DMS79 (cell line): ENCODE data around the gene THOC7.

Experiments used
- DNase-seq: peaks from one replicate; lab custom pipeline; 2025; lab: John Stamatoyannopoulos, UW

THOC7 gene

DNA sequence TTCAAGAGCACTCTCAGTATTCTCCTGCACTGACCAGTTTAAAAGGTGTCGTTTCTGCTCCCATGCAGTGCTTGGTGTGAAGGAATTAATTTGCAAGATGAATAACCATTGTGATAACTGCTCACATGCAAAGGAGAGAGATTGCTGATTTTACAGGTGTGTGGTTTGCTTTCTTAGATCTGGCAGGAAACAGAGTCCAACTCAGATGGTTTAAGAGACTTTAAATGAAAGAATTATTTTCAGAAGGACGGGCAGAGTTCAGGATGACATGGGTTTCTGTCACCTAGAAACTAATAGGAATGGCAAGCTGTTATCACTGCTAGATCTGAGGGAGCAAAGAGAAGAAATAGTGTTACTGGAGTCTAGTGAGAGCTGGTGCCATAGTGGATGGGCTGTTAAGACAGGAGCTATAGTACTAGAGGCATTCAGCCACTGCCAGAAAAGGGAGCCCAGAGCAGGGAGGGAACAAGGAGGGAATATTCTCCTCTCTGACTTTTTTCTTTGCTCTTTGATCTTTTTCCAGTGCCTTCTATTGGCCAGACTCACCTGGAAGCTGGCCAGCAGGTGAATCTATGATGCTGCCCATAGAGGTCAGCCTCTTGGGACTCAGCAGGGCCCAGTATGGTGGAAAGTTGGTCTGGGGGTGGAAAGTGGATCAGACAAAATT is 14.9 kb upstream of the THOC7 start:
- no peak for DNase-seq

GRCh38 chr3:63877737-63878393 is 14.3 kb upstream of the THOC7 start:
- DNase-seq: no peak

DNA sequence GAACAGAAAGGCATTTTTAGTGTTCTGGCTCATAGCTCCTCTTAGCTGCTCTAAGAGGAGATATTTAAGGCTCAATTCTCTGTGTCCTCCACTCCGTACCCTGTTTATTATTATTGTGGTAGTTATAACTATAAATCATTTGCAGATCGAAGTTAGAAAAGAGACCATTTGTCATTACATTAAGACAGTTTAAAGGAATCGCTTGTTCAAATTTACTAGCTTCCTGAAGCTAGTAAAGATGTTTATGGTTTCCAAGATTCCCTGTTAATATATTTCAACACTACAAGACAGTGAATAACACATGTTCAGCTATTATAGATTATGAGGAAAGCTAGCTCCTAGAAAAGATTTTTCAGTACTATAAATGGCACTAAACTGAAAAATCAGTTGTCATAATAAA is 12.7 kb upstream of the THOC7 start:
- no peak for DNase-seq

- DNase-seq: peak; percentile 11
These were observed 11.9 kb upstream of the THOC7 start for GRCh38 chr3:63875510-63875909.

DNA sequence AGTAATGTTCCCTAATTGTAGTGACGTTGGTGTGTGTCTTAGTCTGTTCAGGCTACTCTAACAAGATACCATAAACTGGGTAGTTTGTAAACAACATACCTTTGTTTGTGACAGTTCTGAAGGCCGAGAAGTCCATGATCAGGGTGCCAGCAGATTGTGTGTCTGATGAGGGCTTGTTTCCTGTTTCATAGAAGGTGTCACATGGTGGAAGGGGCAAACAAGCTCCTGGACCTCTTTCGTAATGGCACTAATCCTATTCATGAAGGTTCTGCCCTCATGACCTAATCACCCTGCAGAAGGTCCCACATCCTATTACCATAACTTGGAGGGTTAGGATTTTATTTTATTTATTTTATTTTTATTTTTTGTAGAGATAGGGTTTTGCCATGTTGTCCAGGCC is 11.2 kb upstream of the THOC7 start:
- no peak for DNase-seq

DNA sequence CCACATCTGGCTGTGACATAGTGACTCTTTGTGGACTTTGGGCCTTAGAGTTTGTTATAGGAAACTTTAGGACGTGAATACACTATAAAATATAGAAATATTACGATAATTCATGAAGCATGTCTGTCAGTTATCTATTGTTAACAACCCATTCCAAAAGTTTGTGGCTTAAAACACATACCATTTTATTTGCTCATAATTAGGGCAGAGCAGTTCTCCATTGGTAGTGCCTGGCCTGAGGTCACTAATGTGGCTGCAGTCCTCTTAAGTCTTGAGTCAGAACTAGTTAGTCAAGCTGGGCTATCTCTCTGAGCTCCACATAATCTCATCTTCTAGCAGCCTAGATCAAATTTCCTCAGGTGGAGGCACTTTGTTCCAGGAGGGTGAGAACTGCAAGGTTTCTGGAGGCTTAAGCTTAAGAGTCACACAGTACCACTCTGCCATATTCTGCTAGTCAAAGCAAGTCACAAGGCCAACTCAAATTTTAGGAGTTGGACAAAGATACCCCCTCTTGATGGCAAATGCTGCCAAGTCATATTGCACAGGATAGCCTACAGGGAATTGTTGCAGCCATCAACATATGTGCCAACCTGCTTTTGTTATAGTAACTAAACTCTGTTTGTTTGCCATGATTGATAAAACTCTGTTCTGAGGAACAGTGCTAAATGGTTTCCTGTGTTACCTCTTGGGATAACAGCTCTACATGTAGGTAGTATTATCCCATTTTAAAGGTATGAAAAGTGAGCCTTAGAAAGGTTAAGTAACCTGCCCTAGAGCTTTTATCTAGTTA is 8.7 kb upstream of the THOC7 start:
- no peak for DNase-seq

DNA sequence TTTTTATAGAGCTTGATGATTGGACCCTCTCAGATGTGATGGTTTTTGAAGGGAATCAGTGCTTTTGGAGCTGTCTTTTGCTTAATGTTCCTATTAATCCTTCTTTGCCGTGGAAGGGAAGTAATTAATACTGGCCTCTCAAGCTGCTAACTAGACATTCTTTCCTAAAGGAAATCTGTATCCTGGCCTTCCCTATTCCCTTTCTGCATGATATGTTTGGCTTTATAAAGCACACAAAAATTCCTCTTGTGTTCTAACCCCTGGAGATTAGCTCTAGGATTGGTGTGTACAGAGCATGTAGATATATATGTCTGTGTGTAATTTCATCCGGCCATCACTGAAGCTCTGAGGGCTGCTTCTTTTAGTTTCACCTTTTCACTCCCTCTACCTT is 7.0 kb upstream of the THOC7 start:
- DNase-seq: no peak

DNA sequence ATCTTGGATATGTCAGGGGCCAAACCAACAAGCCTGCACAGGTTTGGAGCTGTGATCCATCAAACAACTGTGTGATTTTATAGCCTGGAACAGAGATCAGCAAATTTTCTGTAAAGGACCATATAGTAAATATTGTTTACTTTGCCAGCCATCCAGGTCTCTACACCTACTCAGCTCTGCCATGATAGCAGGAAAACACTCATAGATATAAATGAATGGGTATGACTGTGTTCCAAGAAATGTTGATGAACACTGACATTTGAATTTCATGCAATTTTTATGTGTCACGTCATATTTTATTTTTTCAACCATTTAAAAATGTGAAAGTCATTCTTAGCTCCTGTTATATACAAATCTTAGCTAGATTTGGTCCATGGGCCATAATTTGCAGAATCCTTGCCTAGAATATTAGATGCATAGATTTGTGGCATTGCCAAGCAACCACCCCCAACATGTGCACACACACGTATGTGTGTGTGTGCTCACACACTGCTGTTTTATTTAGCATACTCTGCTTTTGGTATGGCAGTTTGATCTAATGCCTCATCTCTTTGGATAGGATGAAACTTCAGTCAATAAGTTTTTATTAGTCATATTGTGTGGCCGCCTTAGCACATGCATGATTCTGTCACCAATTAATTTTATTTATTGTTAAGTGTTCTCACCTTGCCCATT is 6.5 kb upstream of the THOC7 start:
- no peak for DNase-seq

- no peak for DNase-seq
These were observed 3.6 kb upstream of the THOC7 start for GRCh38 chr3:63867225-63867624.

- no peak for DNase-seq
These were observed 1.3 kb upstream of the THOC7 start for GRCh38 chr3:63864965-63865327.

- DNase-seq: no peak
These were observed 681 bp upstream of the THOC7 start for GRCh38 chr3:63864008-63864964.

DNA sequence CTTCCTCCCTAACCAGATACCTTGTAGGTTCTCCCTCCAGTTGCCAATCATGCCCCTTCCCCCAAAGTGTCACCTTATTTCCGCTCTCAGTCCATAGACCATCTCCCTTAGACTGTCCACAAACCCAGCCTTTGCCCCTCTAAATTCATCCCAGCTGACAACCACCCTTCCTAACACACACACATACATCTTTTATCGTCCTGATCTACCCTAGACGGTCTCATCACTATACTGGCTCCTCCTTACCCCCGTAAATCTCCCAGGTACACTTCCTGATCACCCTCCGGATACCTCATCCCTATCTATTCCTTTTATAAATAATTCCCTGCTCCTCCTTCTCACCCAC is 828 bp downstream of the THOC7 start:
- no peak for DNase-seq

DNA sequence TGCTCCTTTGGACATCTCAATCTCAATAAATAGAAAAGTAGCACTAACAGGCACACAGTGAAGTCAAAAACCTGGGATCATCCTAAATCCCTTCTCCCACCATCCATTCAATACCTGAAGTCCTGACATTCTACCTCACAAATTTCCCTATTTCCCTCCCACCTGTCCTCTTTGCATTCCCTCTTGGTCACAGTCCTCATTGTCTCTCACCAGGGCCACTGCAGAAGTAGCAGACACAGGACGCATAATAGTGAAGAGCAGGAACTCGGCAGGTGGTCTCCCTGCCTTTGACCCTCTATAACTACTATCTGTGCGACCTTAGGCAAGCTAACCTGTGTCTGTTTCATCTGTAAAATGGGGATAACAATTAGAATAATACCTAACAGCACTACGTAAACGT is 2.3 kb downstream of the THOC7 start:
- DNase-seq: no peak

- DNase-seq: no peak
These were observed 2.8 kb downstream of the THOC7 start for GRCh38 chr3:63860776-63861175.

DNA sequence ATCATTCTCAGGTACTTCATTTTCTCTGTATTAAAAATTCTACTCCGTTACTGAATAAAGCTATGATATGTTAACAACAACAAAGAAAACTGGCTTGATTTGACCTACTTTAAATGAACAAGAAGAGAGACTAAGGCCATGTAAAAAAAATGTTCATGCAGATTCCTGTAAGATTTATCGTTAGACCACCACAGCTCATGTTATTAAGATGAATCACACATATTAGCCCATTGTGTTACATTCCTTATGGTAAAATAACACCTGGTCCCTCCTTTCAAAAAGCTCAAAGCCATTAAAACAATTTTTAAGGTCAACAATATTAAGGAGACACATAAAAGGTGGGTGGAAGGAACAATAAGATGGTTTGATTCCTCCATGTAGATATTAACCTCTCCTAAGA is 6.3 kb downstream of the THOC7 start:
- DNase-seq: no peak

DNA sequence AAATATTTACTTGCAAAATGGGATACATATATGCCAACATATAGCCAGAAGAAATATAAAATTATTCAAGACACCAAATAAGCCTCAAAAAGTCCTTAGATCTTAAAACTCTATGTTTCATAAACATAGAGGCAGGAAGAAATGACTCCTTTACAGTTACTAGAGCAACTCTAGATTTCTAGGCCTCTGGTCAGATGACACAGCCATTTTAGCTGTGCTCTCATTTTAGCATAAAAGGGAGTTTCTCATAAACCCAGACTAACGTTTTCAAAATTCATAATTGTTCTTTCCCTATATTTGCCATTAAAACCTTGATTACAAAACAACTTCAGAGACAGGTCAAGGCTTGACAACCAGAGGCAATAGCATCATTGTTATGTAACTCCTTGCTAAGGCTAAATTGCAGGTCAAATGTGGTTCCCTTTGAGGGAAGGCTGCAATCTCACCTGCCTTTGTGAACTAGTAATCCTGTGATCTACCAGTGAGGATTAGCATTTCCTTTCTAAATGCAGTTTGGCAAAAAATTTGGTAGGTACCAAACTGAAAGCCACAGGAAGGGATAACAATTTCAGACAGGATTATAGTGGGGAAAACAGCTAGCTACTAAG is 8.2 kb downstream of the THOC7 start:
- DNase-seq: no peak

DNA sequence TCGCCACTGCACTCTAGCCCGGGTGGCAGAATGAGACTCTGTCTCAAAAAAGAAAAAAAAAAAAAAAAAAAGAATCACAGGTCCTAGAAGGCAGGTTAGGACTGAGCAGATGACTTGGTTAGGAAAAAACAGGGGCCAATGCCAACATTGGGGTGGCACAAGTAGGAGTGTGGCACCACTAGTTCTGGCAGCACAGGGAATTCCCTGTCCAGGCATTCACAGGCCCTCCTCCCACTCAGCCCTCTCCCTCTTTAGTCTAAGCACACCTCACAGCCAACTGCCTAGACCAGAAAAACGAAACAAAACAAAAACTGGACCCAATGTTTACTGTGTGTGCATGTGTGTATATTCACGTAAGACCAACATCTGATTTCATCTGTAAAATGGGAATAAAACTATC is 10.5 kb downstream of the THOC7 start:
- DNase-seq: no peak

GRCh38 chr3:63851287-63851686 is 12.3 kb downstream of the THOC7 start:
- DNase-seq: no peak

DNA sequence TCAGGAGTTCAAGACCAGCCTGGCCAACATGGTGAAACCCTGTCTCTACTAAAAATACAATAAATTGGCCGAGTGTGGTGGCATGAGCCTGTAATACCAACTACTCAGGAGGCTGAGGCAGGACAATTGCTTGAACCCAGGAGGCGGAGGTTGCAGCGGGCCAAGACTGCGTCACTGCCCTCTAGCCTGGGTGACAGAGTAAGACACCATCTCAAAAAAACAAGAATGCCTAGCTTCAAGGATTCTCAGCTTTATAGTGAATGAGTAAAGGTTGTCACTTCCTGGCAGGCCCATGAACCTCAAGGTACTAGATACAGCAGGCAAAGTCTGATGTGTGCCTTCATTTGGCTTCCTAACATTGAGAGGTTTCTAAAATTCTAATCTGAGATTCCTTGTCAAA is 14.4 kb downstream of the THOC7 start:
- no peak for DNase-seq

DNA sequence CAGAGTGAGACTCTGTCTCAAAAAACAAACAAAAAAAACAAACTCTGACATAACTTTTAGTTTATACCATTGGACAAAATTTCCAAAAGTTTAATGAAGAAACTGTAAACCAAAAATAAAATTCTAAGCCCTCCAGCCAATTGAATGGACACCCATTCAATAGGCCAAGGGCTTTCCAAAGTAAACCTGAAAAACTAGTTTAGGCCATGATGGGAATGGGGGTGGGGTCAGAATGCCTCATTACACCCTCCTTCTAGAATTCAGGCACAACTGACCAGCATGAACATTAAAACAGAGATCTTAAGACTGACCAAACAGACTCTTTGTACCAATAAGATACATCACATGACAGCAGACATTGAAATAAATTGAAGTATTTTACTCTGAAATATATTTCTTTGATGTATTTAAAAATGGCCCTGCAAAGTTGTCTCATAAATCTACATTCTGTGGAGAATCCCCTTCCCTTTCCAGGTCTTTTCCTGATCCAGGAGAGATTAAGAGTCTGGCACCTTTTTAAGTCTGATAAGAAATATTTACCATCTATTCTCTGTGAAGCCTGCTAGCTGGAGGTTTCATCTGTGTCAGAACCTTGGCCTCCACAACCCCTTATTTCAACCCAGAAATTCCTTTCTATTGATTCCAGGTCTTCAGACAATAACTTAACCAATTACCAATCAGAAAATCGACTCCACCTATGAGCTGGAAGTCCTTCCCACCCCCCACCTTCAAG is 15.7 kb downstream of the THOC7 start:
- no peak for DNase-seq

DNA sequence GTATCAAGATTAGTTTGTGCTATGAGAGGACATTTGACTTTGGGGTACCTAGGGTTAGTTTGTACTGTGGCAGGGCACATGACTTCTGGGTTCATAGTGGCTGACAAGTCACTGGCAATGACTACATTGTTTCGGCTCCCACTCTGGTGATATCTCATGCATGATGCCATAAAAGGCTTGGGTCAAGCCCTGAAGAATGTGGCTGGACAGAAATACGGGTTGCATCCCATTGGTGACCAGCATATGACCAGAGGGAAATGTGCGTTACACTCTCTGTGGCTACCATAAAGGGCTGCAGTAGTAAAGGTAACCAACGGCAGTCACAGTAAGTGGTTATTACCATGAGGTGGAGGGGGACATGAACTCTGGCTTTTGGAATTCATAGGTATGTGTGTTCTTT is 18.4 kb downstream of the THOC7 start:
- DNase-seq: no peak
